Astrocyte (in vitro differentiated cells and primary cell): ENCODE measurements around the gene SMIM31. TPM values are rescaled to one million over a fixed set of nuclear protein-coding genes. Genes with fewer than 3 reads are reported as not detected.

Source experiments
- DNase-seq: peaks from one replicate; pipeline ENCODE4 v3.0.0-alpha.2; 2010; ENCODE audit warnings: low read depth
- FAIRE-seq: peaks from 2 replicates; lab custom pipeline; 2011; peaks lifted over from hg19 to GRCh38; lab: Jason Lieb, UNC
- H2AFZ ChIP-seq: 2 replicates; pipeline ENCODE4 v1.6.0; 2012; ENCODE audit warnings: low read depth, low read length, inconsistent platforms
- H3K27ac ChIP-seq: 2 replicates; pipeline ENCODE4 v1.5.1; 2011; ENCODE audit warnings: low read depth, low read length, inconsistent platforms
- H3K27me3 ChIP-seq: 2 replicates; pipeline ENCODE4 v1.6.0; 2011; ENCODE audit warnings: low read length, inconsistent platforms; ENCODE audit not compliant: insufficient read depth
- H3K36me3 ChIP-seq: 2 replicates; pipeline ENCODE4 v1.5.1; 2011; ENCODE audit warnings: low read length, inconsistent platforms; ENCODE audit not compliant: insufficient read depth
- H3K4me1 ChIP-seq: 2 replicates; pipeline ENCODE4 v1.5.1; 2011; ENCODE audit warnings: low read length, inconsistent platforms; ENCODE audit not compliant: insufficient read depth
- H3K4me2 ChIP-seq: 2 replicates; pipeline ENCODE4 v1.6.0; 2012; ENCODE audit warnings: low read length, inconsistent platforms
- H3K4me3 ChIP-seq: 2 replicates; pipeline ENCODE4 v1.5.1; 2011; ENCODE audit warnings: low read depth, mild to moderate bottlenecking, low read length, inconsistent platforms; ENCODE audit not compliant: insufficient read depth
- H3K79me2 ChIP-seq: 2 replicates; pipeline ENCODE4 v1.6.0; 2012; ENCODE audit warnings: mild to moderate bottlenecking, low read length, inconsistent platforms; ENCODE audit not compliant: insufficient read depth
- H3K9ac ChIP-seq: 2 replicates; pipeline ENCODE4 v1.6.0; 2012; ENCODE audit warnings: mild to moderate bottlenecking, low read length, inconsistent platforms
- H3K9me3 ChIP-seq: 2 replicates; pipeline ENCODE4 v1.5.1; 2012; ENCODE audit warnings: low read depth, mild to moderate bottlenecking, low read length, inconsistent platforms; ENCODE audit not compliant: insufficient read depth
- H4K20me1 ChIP-seq: 2 replicates; pipeline ENCODE4 v1.6.0; 2012; ENCODE audit warnings: low read length, inconsistent platforms; ENCODE audit not compliant: insufficient read depth
- H3K27ac Mint-ChIP-seq: one replicate; pipeline ENCODE4 v1.8.0; 2021; ENCODE audit warnings: mild to moderate bottlenecking, mixed read lengths; ENCODE audit not compliant: unreplicated experiment
- H3K27me3 Mint-ChIP-seq: one replicate; pipeline ENCODE4 v1.8.0; 2021; ENCODE audit warnings: low read depth, mixed read lengths; ENCODE audit not compliant: unreplicated experiment
- H3K36me3 Mint-ChIP-seq: one replicate; pipeline ENCODE4 v1.8.0; 2021; ENCODE audit warnings: low read depth, mixed read lengths; ENCODE audit not compliant: unreplicated experiment
- H3K4me1 Mint-ChIP-seq: one replicate; pipeline ENCODE4 v1.8.0; 2021; ENCODE audit warnings: low read depth, mixed read lengths; ENCODE audit not compliant: unreplicated experiment
- H3K4me3 Mint-ChIP-seq: one replicate; pipeline ENCODE4 v1.8.0; 2021; ENCODE audit warnings: mild to moderate bottlenecking, moderate library complexity, mixed read lengths; ENCODE audit not compliant: unreplicated experiment
- H3K9me3 Mint-ChIP-seq: one replicate; pipeline ENCODE4 v1.8.0; 2021; ENCODE audit warnings: mild to moderate bottlenecking, mixed read lengths; ENCODE audit not compliant: unreplicated experiment
- EZH2 ChIP-seq: IDR thresholded peaks from 2 replicates; pipeline ENCODE4 v1.6.1; 2012; ENCODE audit warnings: mild to moderate bottlenecking, low read length, inconsistent platforms; ENCODE audit not compliant: insufficient read depth
- total RNA-seq: library from RNA; stranded (reverse); gene quantifications from 2 replicates; pipeline ENCODE4 v1.2.1, GENCODE V29; 2021
- TF ChIP-seq, protein P1 (sequence below): IDR thresholded peaks from 2 replicates; pipeline ENCODE4 v1.5.1; 2011; ENCODE audit warnings: low read depth, mild to moderate bottlenecking, inconsistent platforms, low read length, moderate library complexity; ENCODE audit not compliant: insufficient read depth

The SMIM31 gene
- total RNA-seq, 1 donor from 2014 or later: not detected

- H3K9ac ChIP-seq: no peak overlapping the region
- FAIRE-seq (no peak), DNase-seq (peak; percentile 37)
- no peak overlapping the region for H3K4me2 ChIP-seq
- H3K4me3 ChIP-seq: no peak overlapping the region
- no peaks in the 10 kb centered on the region for H3K4me1 ChIP-seq
- no peak overlapping the region for H3K27ac Mint-ChIP-seq
- no peak overlapping the region for H3K27ac ChIP-seq
- H3K79me2 ChIP-seq: no peaks in the 10 kb centered on the region
- no peaks in the 10 kb centered on the region for H3K36me3 ChIP-seq
- no peak overlapping the region for H3K4me3 Mint-ChIP-seq
- no peak overlapping the region for H2AFZ ChIP-seq
- H3K9me3 ChIP-seq: no peaks in the 10 kb centered on the region
- H3K27me3 ChIP-seq: no peaks in the 10 kb centered on the region
- no peaks in the 10 kb centered on the region for H3K36me3 Mint-ChIP-seq
- H3K4me1 Mint-ChIP-seq: peaks cover 6% of the 10 kb centered on the region
- no peak for TF ChIP-seq EZH2
- TF ChIP-seq, protein P1, sequence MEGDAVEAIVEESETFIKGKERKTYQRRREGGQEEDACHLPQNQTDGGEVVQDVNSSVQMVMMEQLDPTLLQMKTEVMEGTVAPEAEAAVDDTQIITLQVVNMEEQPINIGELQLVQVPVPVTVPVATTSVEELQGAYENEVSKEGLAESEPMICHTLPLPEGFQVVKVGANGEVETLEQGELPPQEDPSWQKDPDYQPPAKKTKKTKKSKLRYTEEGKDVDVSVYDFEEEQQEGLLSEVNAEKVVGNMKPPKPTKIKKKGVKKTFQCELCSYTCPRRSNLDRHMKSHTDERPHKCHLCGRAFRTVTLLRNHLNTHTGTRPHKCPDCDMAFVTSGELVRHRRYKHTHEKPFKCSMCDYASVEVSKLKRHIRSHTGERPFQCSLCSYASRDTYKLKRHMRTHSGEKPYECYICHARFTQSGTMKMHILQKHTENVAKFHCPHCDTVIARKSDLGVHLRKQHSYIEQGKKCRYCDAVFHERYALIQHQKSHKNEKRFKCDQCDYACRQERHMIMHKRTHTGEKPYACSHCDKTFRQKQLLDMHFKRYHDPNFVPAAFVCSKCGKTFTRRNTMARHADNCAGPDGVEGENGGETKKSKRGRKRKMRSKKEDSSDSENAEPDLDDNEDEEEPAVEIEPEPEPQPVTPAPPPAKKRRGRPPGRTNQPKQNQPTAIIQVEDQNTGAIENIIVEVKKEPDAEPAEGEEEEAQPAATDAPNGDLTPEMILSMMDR: peak; percentile 89
- no peaks in the 10 kb centered on the region for H3K27me3 Mint-ChIP-seq
- H4K20me1 ChIP-seq: no peaks in the 10 kb centered on the region
- H3K9me3 Mint-ChIP-seq: no peaks in the 10 kb centered on the region
These were observed 25.9 kb downstream of the SMIM31 start for GRCh38 chr4:164779811-164780216.

- no peaks in the 10 kb centered on the region for H3K27me3 Mint-ChIP-seq
- no peaks in the 10 kb centered on the region for H3K9me3 Mint-ChIP-seq
- H3K27ac Mint-ChIP-seq: no peak overlapping the region
- no peaks in the 10 kb centered on the region for H3K36me3 Mint-ChIP-seq
- no peak overlapping the region for H3K27ac ChIP-seq
- H3K4me1 Mint-ChIP-seq: no peaks in the 10 kb centered on the region
- no peaks in the 10 kb centered on the region for H3K36me3 ChIP-seq
- no peak overlapping the region for H3K9ac ChIP-seq
- H3K4me2 ChIP-seq: no peak overlapping the region
- no peaks in the 10 kb centered on the region for H3K27me3 ChIP-seq
- no peak overlapping the region for H2AFZ ChIP-seq
- H3K4me3 ChIP-seq: no peak overlapping the region
- DNase-seq: no peak
- FAIRE-seq: no peak
- H3K4me3 Mint-ChIP-seq: no peak overlapping the region
- H4K20me1 ChIP-seq: no peaks in the 10 kb centered on the region
- no peaks in the 10 kb centered on the region for H3K79me2 ChIP-seq
- no peaks in the 10 kb centered on the region for H3K9me3 ChIP-seq
- H3K4me1 ChIP-seq: no peaks in the 10 kb centered on the region
- TF ChIP-seq, protein P1: no peak
- no peak for TF ChIP-seq EZH2
These were observed 26.9 kb downstream of the SMIM31 start for GRCh38 chr4:164780839-164781238.

- Histone ChIP-seq H3K36me3 (no peaks in the 10 kb centered on the region), H3K27ac (no peak overlapping the region), H3K27me3 (no peaks in the 10 kb centered on the region), H3K4me2 (no peak overlapping the region), H3K4me3 (no peak overlapping the region), H3K9me3 (no peaks in the 10 kb centered on the region), H3K4me1 (no peaks in the 10 kb centered on the region), H3K9ac (no peak overlapping the region), H4K20me1 (no peaks in the 10 kb centered on the region), H2AFZ (peak overlapping the region; percentile 24), H3K79me2 (no peaks in the 10 kb centered on the region)
- Mint-ChIP-seq H3K36me3 (no peaks in the 10 kb centered on the region), H3K4me3 (no peak overlapping the region), H3K27me3 (no peaks in the 10 kb centered on the region), H3K4me1 (no peaks in the 10 kb centered on the region), H3K9me3 (no peaks in the 10 kb centered on the region), H3K27ac (no peak overlapping the region)
- DNase-seq (no peak), FAIRE-seq (no peak)
- no peak for TF ChIP-seq EZH2
- TF ChIP-seq, protein P1: no peak
These were observed 30.0 kb downstream of the SMIM31 start for GRCh38 chr4:164783976-164784375.
